ENCODE results near the gene NFATC2. TPM values are rescaled to one million over a fixed set of nuclear protein-coding genes. Genes with fewer than 3 reads are reported as not detected.

Gene NFATC2
- total RNA-seq, 2 experiments from 2014 or later = 53.3 to 56.9 TPM

DNA sequence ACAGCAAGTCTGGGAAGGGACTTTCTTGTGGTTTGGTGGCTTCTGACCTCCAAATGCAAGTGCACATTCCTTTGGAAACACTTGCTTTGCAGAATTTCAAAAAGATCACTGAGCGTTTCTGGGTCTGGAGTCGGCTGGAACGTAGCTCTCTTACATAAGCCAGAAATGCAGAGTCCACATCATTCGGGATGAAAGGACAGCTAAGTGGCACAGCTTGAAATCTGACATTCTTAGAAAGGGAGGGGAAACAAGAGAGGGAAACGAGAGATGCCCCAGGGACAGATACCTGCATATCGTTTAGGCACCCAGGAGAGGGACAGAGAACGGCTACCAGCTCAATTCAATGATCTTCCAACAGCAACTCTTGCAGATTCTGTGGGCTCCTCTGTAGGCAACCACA lies 118.7 kb downstream of the NFATC2 start:
- H3K9me3 Mint-ChIP-seq = no peaks in the 10 kb centered on the region
- peak overlapping the region; percentile 53 for H3K4me3 Mint-ChIP-seq
- H3K36me3 Mint-ChIP-seq (ENCODE audit: low read depth) = peaks cover 75% of the 10 kb centered on the region
- H3K27ac Mint-ChIP-seq = peak overlapping the region; percentile 90
- ChIA-PET POLR2A (interaction anchor here (0.7 to 3.3 kb wide), 12 partner anchors 9 to 119 kb away, joined by 3 to 36 read pairs (median 5); partner anchors contain the start of gene NFATC2), CTCF (interaction anchor here (0.7 to 3.1 kb wide), 7 partner anchors 9 to 171 kb away, joined by 3 to 18 read pairs (median 7); partner anchors contain the start of gene NFATC2)
- DNase-seq = no peak
- peaks cover 95% of the 10 kb centered on the region for H3K4me1 Mint-ChIP-seq
- H3K27me3 Mint-ChIP-seq = no peaks in the 10 kb centered on the region

GRCh38 chr20:51423290-51423667 lies 119.2 kb downstream of the NFATC2 start:
- Mint-ChIP-seq H3K27ac (peak overlapping the region; percentile 90), H3K4me3 (peak overlapping the region; percentile 53), H3K36me3 (ENCODE audit: low read depth) (peaks cover 71% of the 10 kb centered on the region), H3K27me3 (no peaks in the 10 kb centered on the region), H3K9me3 (no peaks in the 10 kb centered on the region), H3K4me1 (peaks cover 95% of the 10 kb centered on the region)
- DNase-seq = peak; percentile 56
- ChIA-PET POLR2A (interaction anchor here (0.7 to 3.3 kb wide), 12 partner anchors 9 to 119 kb away, joined by 3 to 36 read pairs (median 5); partner anchors contain the start of gene NFATC2), CTCF (interaction anchor here (0.7 to 3.1 kb wide), 7 partner anchors 8 to 172 kb away, joined by 3 to 18 read pairs (median 7); partner anchors contain the start of gene NFATC2)

- H3K27me3 Mint-ChIP-seq = no peaks in the 10 kb centered on the region
- peaks cover 66% of the 10 kb centered on the region for H3K36me3 Mint-ChIP-seq (ENCODE audit: low read depth)
- POLR2A ChIA-PET = interaction anchor here (0.7 to 3.3 kb wide), 9 partner anchors 9 to 120 kb away, joined by 3 to 36 read pairs (median 6); partner anchors contain the start of gene NFATC2
- H3K4me1 Mint-ChIP-seq = peaks cover 95% of the 10 kb centered on the region
- peak overlapping the region; percentile 66 for H3K27ac Mint-ChIP-seq
- no peak for DNase-seq
- CTCF ChIA-PET = interaction anchor here (1.6 to 3.1 kb wide), 4 partner anchors 18 to 172 kb away, joined by 7 to 18 read pairs (median 10); partner anchors contain the start of gene NFATC2
- H3K4me3 Mint-ChIP-seq = no peak overlapping the region
- H3K9me3 Mint-ChIP-seq = no peaks in the 10 kb centered on the region
These were observed 119.8 kb downstream of the NFATC2 start for GRCh38 chr20:51422514-51423289.

GRCh38 chr20:51420805-51421204 lies 121.7 kb downstream of the NFATC2 start:
- Mint-ChIP-seq H3K9me3 (no peaks in the 10 kb centered on the region), H3K27ac (no peak overlapping the region), H3K27me3 (no peaks in the 10 kb centered on the region), H3K4me1 (peaks cover 95% of the 10 kb centered on the region), H3K4me3 (no peak overlapping the region), H3K36me3 (ENCODE audit: low read depth) (peaks cover 67% of the 10 kb centered on the region)
- CTCF ChIA-PET = interaction anchor here (0.6 to 1.7 kb wide), 2 partner anchors 123 to 174 kb away, joined by 3 to 6 read pairs; no protein-coding TSS in a partner anchor
- POLR2A ChIA-PET = interaction anchor here (11.2 kb wide), 1 partner anchor 18 kb away, joined by 209 read pairs; no protein-coding TSS in a partner anchor
- no peak for DNase-seq

DNA sequence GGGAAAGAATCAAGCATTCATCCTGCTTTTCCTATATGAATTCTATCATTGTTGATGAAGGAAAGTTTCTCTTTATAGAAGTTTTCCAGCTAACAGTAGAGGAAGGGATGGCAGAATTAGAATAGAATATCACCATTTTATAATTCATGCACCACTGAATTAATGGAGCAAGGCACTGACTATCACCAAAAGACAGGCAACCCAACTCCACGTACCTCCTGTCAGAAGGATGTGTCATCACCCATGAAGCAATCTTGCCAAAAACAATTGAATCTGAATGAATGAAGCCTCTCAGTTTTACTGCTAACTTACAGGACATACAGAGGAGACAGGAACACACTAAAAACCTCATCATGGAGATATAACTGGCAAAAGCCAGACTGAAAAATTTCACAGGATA lies 122.4 kb downstream of the NFATC2 start:
- Mint-ChIP-seq H3K4me1 (peaks cover 95% of the 10 kb centered on the region), H3K9me3 (no peaks in the 10 kb centered on the region), H3K36me3 (ENCODE audit: low read depth) (peaks cover 69% of the 10 kb centered on the region), H3K27me3 (no peaks in the 10 kb centered on the region), H3K27ac (peak overlapping the region; percentile 70), H3K4me3 (no peak overlapping the region)
- no peak for DNase-seq
- POLR2A ChIA-PET = interaction anchor here (11.2 kb wide), 1 partner anchor 17 kb away, joined by 209 read pairs; no protein-coding TSS in a partner anchor
- CTCF ChIA-PET = interaction anchor here (0.6 to 1.7 kb wide), 2 partner anchors 124 to 175 kb away, joined by 3 to 6 read pairs; no protein-coding TSS in a partner anchor

DNA sequence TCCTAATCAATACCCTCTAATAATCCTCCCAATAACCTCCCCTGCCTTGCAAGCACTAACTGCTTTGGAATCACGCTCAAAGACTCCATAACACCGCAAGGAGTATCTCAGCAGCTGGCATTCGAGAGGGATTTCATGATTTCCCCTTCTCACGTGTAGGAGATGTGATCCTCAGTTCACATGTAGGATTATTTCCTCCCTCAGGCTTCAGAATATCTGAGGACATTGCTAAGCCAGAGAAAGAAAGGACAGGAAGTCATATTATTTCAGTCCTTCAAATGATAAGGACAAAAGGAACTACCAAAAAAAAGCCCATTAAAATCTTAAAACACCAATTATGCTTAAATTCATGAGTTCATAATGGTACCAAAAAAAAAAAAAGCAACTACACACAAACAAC lies 122.9 kb downstream of the NFATC2 start:
- Mint-ChIP-seq H3K4me3 (no peak overlapping the region), H3K27me3 (no peaks in the 10 kb centered on the region), H3K27ac (peak overlapping the region; percentile 70), H3K4me1 (peaks cover 96% of the 10 kb centered on the region), H3K36me3 (ENCODE audit: low read depth) (peaks cover 67% of the 10 kb centered on the region), H3K9me3 (no peaks in the 10 kb centered on the region)
- DNase-seq = no peak
- CTCF ChIA-PET = interaction anchor here (1.7 to 4.1 kb wide), 2 partner anchors 33 to 175 kb away, joined by 6 to 23 read pairs; no protein-coding TSS in a partner anchor
- POLR2A ChIA-PET = interaction anchor here (11.2 kb wide), 1 partner anchor 17 kb away, joined by 209 read pairs; no protein-coding TSS in a partner anchor

- H3K4me3 Mint-ChIP-seq = no peak overlapping the region
- peaks cover 96% of the 10 kb centered on the region for H3K4me1 Mint-ChIP-seq
- DNase-seq = no peak
- H3K27me3 Mint-ChIP-seq = no peaks in the 10 kb centered on the region
- H3K36me3 Mint-ChIP-seq (ENCODE audit: low read depth) = peaks cover 67% of the 10 kb centered on the region
- ChIA-PET CTCF (interaction anchor here (1.7 to 4.6 kb wide), 3 partner anchors 14 to 175 kb away, joined by 6 to 28 read pairs (median 23); no protein-coding TSS in a partner anchor), POLR2A (interaction anchor here (11.2 kb wide), 1 partner anchor 17 kb away, joined by 209 read pairs; no protein-coding TSS in a partner anchor)
- peak overlapping the region; percentile 70 for H3K27ac Mint-ChIP-seq
- H3K9me3 Mint-ChIP-seq = no peaks in the 10 kb centered on the region
These were observed 123.3 kb downstream of the NFATC2 start for GRCh38 chr20:51419231-51419630.

GRCh38 chr20:51418137-51418529 lies 124.4 kb downstream of the NFATC2 start:
- Mint-ChIP-seq H3K27me3 (no peaks in the 10 kb centered on the region), H3K36me3 (ENCODE audit: low read depth) (peaks cover 64% of the 10 kb centered on the region), H3K4me1 (peaks cover 94% of the 10 kb centered on the region), H3K4me3 (no peak overlapping the region), H3K9me3 (no peaks in the 10 kb centered on the region), H3K27ac (peak overlapping the region; percentile 85)
- ChIA-PET POLR2A (interaction anchor here (1.2 to 11.2 kb wide), 6 partner anchors 9 to 123 kb away, joined by 4 to 209 read pairs (median 8); partner anchors contain the start of gene NFATC2), CTCF (interaction anchor here (0.7 to 4.6 kb wide), 7 partner anchors 13 to 177 kb away, joined by 3 to 28 read pairs (median 10); no protein-coding TSS in a partner anchor)
- no peak for DNase-seq

DNA sequence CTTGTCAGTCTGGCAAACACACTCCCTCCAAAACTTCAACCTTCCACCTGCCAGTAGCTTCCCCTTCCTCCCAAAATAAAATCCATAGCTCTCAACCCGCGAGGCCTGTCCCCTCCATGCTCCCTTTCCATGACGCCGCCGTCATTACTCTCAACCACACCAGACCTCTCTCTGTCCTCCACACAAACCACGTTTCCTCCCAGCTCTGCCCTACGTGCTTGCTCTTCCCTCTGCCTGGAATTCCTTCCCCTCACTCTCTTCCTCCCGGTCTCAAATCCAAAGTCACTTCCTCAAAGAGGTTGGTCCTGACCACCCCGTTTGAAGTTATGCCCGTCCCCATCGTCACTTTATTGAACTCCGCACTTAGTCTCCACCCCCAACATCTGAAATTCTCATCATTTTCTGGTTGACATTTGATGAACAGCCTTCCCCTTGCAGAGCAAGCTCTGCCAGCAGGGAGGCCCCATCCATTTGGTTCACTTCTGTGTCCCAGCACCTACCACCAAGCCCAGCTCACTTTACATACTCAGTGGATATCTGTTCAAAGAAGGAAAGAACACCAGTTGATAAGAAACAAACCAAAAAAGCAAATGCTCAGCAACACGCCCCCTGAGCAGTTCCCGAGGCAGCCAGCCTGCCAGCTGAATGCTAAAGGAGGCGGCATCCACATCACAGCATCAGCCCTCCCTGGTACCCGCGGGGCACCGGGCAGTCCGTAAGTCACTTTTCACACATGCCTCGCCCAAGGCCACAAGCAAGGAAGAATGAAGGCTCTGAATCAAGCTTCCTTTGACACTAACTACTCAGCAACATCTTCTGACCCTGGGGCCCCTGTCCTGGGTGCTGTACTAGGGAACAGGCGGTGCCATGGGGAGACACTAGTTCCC lies 125.0 kb downstream of the NFATC2 start:
- peak; percentile 55 for DNase-seq
- peaks cover 97% of the 10 kb centered on the region for H3K4me1 Mint-ChIP-seq
- peak overlapping the region; percentile 85 for H3K27ac Mint-ChIP-seq
- no peaks in the 10 kb centered on the region for H3K9me3 Mint-ChIP-seq
- POLR2A ChIA-PET = interaction anchor here (1.2 to 11.2 kb wide), 7 partner anchors 10 to 124 kb away, joined by 4 to 209 read pairs (median 6); partner anchors contain the start of gene NFATC2
- CTCF ChIA-PET = interaction anchor here (0.7 to 4.6 kb wide), 8 partner anchors 9 to 178 kb away, joined by 3 to 28 read pairs (median 8); no protein-coding TSS in a partner anchor
- no peaks in the 10 kb centered on the region for H3K27me3 Mint-ChIP-seq
- H3K36me3 Mint-ChIP-seq (ENCODE audit: low read depth) = peaks cover 64% of the 10 kb centered on the region
- peak overlapping the region; percentile 1 for H3K4me3 Mint-ChIP-seq

GRCh38 chr20:51416532-51417249 lies 125.8 kb downstream of the NFATC2 start:
- peaks cover 64% of the 10 kb centered on the region for H3K36me3 Mint-ChIP-seq (ENCODE audit: low read depth)

GRCh38 chr20:51413857-51414256 lies 128.7 kb downstream of the NFATC2 start:
- peaks cover 2% of the 10 kb centered on the region for H3K9me3 Mint-ChIP-seq
- H3K4me3 Mint-ChIP-seq = peak overlapping the region; percentile 38
- H3K4me1 Mint-ChIP-seq = peaks cover 96% of the 10 kb centered on the region
- H3K27me3 Mint-ChIP-seq = no peaks in the 10 kb centered on the region
- CTCF ChIA-PET = interaction anchor here (1.0 to 2.0 kb wide), 4 partner anchors 12 to 181 kb away, joined by 3 to 9 read pairs (median 5); no protein-coding TSS in a partner anchor
- H3K36me3 Mint-ChIP-seq (ENCODE audit: low read depth) = peaks cover 60% of the 10 kb centered on the region
- POLR2A ChIA-PET = interaction anchor here (0.9 to 11.2 kb wide), 8 partner anchors 10 to 115 kb away, joined by 3 to 209 read pairs (median 4); no protein-coding TSS in a partner anchor
- peak overlapping the region; percentile 85 for H3K27ac Mint-ChIP-seq
- no peak for DNase-seq

More at GRCh38 chr20:51416532-51417249, 125.8 kb downstream of the NFATC2 start:
- POLR2A ChIA-PET = interaction anchor here (1.2 to 11.2 kb wide), 7 partner anchors 9 to 125 kb away, joined by 4 to 209 read pairs (median 6); partner anchors contain the start of gene NFATC2
- Mint-ChIP-seq H3K27me3 (no peaks in the 10 kb centered on the region), H3K9me3 (no peaks in the 10 kb centered on the region), H3K27ac (peak overlapping the region; percentile 85), H3K4me3 (peak overlapping the region; percentile 31), H3K4me1 (peaks cover 97% of the 10 kb centered on the region)
- CTCF ChIA-PET = interaction anchor here (1.3 to 4.6 kb wide), 5 partner anchors 8 to 178 kb away, joined by 4 to 28 read pairs (median 17); no protein-coding TSS in a partner anchor
- DNase-seq = no peak

All from activated CD4-positive, alpha-beta memory T cell treated with anti-CD3 and anti-CD28 coated beads, Interleukin-2, amount 10 ng/mL, durations not matched to agents 7 days and 5 days (primary cell).